Raji (cell line): ENCODE data around the gene FBXO42.

Source experiments
- POLR2A ChIP-seq: IDR thresholded peaks from 2 replicates; pipeline ENCODE4 v1.6.1; 2011; ENCODE audit warnings: low read depth, low read length, control low read depth; ENCODE audit not compliant: insufficient read depth

Gene FBXO42

DNA sequence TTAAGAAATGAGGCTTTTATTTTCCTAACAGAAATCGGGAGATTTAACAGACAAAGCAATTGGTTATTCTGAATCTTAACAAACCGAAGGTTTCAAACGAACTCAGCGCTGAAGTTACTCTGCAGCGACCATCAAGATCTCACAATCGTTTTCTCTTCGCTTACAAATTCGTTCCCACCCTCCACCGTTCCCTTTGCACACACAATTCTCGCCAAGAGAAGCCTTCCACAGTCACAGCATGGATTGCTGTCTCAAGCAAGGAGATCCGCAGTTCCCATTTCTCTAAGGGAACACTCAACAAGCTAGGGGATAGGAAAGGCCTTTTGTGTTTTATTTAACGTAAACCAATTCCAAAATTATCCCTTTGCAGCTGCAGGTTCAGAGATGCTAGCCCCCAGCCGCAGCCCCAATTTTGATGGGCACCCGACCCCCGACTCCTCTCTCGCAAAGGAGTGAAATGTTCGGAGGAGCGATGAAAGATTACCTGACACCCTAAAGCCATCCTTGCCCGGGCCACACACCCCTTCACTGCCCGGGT lies 755 bp downstream of the FBXO42 start:
- TF ChIP-seq POLR2A: no peak

DNA sequence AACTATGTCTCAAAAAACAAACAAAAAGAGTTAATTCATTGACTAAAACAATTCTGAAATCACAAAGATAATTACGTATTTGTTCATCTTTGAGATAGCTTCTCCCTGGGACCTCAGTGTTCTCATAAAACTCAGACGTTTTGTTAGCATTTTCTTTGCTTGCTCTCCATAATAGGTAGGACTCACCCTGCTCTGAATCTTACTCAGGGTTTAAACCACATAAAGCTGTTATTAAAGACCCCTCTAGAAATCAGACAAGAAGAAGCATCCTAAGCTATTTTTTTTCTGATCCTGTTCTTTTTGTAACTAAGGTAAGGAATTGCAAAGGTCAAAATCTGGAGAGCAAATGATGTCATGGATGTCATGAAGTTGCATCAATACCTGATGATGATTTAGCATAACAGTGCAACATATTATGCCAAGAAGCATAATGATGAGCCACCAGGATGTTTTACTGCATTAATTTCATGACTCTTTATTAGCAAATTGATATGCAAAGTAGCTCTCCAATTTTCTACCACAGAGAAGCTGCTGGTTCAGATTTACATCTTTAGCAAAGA lies 2.4 kb downstream of the FBXO42 start:
- no peak for TF ChIP-seq POLR2A

DNA sequence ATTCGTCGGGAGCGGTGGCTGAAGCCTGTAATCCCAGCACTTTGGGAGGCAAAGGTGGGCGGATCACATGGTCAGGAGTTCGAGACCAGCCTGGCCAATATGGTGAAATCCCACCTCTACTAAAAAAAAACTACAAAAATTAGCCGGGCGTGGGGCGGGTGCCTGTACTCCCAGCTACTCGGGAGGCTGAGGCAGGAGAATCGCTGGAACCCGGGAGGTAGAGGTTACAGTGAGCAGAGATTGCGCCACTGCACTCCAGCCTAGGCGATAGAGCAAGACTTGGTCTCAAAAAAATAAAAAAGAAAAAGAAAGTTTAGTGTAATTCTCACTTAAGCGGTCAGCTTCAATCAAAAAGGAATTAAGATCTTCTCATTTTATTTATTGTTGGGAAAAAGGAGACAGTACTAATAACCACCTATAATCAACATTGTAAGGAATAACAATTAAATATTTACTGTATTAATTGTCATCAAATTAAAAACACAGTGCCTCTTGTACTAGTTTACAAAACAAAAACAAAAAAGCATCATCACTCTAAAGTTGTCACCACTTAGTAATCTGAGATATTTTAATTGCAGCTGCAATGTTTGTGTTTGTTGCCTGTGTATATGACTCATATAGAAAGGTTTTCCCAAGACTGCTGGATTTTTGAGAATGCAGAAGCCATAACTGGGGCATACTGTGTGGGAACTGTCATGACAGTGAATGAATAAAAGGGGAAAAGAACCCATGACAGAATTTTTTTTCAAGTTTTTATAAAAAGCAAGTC lies 3.7 kb downstream of the FBXO42 start:
- no peak for TF ChIP-seq POLR2A

DNA sequence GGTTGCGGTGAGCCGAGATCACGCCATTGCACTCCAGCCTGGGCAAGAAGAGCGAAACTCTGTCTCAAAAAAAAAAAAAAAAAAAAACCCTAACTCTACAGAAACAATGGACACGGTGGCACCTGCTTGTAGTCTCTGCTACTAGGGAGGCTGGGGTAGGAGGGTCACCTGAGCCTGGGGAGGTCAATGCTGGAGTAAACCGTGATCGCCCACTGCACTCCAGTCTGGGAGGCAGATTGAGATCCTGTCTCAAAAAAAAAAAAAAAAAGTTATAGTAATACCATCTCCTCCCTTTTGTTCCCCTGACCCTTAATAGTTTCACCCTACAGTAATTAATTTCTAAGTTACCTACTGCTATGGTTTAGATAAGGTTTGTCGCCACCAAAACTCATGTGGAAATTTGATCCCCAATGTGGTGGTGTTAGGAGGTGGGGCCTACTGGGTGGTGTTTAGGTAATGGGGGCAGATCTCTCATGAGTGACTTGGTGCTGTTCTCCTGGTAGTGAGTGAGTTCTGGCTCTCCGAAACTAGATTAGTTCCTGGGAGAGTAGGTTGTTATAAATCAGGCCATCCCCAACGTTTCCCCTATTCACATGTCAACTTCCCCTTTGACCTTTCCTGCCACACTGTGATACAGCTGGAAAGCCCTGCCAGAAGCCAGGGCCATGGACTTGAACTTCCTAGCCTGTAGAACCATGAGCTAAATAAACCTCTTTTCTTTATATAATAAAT lies 9.8 kb downstream of the FBXO42 start:
- no peak for TF ChIP-seq POLR2A

GRCh38 chr1:16340673-16341072 lies 11.6 kb downstream of the FBXO42 start:
- no peak for TF ChIP-seq POLR2A

- TF ChIP-seq POLR2A: no peak
Measured at GRCh38 chr1:16338961-16339360, 13.3 kb downstream of the FBXO42 start.

DNA sequence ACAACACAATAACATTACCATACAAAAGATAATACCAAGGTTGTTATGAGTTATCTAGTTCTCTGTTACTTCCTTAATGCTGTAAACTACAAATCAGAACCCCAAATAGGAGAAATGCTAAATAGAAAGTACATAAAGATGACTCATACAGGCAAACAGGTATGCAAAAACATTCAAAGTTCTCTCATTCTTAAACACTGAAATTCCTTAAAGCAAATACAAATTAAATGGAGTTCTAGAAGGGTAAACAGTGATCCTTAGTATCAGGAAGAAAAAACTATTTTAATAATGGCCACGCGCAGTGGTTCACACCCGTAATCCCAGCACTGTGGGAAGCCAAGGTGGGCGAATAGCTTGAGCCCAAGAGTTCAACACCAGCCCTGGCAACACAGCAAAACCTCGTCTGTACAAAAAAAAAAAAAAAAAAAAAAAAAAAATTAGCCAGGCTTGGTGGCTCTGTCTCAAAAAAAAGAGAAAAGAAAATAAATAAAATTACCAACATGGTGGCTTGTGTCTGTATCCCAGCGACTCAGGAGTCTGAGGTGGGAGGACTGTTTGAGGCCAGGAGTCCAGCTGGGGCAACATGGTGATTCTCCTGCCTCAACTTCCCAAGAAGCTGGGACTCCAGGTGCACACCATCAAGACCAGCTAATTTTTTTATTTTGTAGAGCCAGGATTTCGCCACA lies 17.5 kb downstream of the FBXO42 start:
- TF ChIP-seq POLR2A: no peak

DNA sequence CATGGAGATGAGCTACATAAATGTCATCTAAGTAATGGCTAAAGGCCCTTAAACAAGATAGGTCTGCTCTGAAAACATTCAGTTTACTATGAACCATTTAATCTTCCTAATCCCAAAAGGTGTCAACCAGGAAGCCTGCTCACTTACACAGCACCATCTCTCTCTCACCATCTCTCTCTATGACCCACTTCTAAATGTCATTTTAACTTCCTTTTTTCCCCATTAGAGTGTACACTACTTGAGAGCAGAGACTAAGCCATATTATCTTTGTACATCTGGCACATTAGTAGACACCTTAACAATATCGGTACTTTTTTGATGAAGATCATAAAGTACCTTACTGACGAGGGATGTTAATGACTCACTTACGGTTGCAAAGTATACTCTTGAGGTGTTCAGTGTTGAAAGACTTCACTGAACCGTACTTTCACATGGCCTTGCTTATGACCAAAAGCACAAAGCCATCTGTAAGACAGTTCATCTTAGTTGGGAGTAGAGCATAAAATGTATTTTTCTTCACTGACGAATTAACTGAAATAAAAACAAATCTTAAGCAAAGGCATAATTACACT lies 25.4 kb downstream of the FBXO42 start:
- no peak for TF ChIP-seq POLR2A

DNA sequence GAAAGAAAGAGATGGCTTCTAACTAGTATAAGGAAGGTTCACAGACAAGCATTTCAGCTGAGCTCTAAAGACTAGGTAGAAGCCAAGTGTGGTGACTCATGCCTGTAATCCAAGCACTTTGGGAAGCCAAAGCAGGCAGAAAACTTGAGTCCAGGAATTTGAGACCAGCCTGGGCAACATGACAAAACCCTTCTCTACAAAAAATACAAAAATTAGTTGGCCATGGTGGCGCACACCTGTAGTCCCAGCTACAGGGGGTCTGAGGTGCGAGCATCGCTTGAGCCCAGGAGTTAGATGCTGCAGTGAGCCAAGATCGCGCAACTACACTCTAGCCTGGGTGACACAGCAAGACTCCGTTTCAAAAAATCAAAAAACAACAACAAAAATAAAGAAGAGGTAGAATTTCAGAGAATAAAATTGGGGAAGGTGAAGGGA lies 27.8 kb downstream of the FBXO42 start:
- TF ChIP-seq POLR2A: no peak

- no peak for TF ChIP-seq POLR2A
Measured at GRCh38 chr1:16321176-16321867, 31.0 kb downstream of the FBXO42 start.

DNA sequence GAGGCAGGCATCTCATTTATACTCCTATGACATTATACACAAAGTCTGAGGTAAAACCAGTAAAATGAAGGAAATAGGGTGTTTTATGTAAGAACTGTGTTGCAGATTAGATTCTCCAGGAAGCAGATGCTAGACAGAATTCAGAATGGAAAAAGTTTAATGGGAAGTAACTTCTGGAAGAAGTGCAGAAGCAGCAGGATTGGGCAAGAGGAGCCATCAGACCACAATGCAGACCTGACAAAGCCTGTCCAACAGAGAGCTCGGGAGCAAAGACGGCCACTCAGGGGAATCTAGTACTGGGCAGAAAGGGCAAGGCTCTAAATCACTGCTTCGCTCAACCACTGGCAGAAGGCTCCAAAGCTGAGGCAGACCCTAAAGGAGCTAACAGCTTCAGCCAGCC lies 33.7 kb downstream of the FBXO42 start:
- TF ChIP-seq POLR2A: no peak

GRCh38 chr1:16315437-16315836 lies 36.8 kb downstream of the FBXO42 start:
- TF ChIP-seq POLR2A: no peak

- TF ChIP-seq POLR2A: no peak
Measured at GRCh38 chr1:16307222-16307621, 45.1 kb downstream of the FBXO42 start.

GRCh38 chr1:16302709-16303627 lies 49.3 kb downstream of the FBXO42 start:
- TF ChIP-seq POLR2A: no peak

DNA sequence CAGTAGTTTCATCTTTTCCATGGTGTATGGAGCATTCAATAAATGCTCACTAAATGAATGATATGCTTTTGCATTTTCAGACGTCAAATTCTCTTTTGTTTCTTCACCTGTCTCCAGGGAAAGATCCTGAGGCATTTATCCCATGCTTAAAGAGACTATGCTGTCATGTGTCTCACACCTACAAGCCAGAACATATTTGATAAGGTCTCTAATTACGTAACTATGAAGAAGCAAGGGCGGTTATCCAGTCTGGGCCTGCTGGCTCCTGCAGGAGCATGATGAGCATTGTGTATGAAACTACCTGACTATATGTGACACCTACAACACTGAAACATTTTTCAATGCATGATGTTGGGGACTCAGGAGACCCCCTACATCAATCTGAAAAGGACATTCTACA lies 51.8 kb downstream of the FBXO42 start:
- no peak for TF ChIP-seq POLR2A
